SK-N-SH (cell line): ENCODE results near the gene UBE2D4. TPM values are rescaled to one million over a fixed set of nuclear protein-coding genes. Genes with fewer than 3 reads are reported as not detected.

Experiments used
- CTCF ChIA-PET: fragments of 300-600, 350-600 bp; formaldehyde crosslinking; extraction: SDS; loops from one replicate; lab custom pipeline; 2021; lab: Yijun Ruan, JAX
- POLR2A ChIA-PET: fragments of 350-600 bp; sonication (Branson Sonifier 250); formaldehyde crosslinking; extraction: SDS; loops from one replicate; lab custom pipeline; 2020; ENCODE audit warnings: antibody characterized with exemption, inconsistent platforms; lab: Yijun Ruan, JAX
- DNase-seq: peaks from one replicate; pipeline ENCODE4 v3.0.0; 2012
- H2AFZ ChIP-seq: fragments of 200-600 bp; sonication (generic); 2 replicates; pipeline ENCODE4 v1.8.1; 2016; ENCODE audit warnings: antibody characterized with exemption, mild to moderate bottlenecking, low read depth
- H3F3A ChIP-seq: fragments of 200-600 bp; sonication (generic); replicated peaks from 2 replicates; pipeline ENCODE3; 2016; ENCODE audit warnings: antibody characterized with exemption, mild to moderate bottlenecking; ENCODE audit not compliant: insufficient read depth
- H3K27ac ChIP-seq, 2 experiments: fragments of 200-500 bp in 1 of 2; fragments of 200-600 bp in 1 of 2; sonication (Bioruptor generic) in 1 of 2; sonication (generic), shearing (Covaris generic) in 1 of 2; 2 replicates each; pipeline versions ENCODE4 v1.5.1 to v1.6.1; 2014 to 2016; ENCODE audit warnings: low read depth in 2 of 2, inconsistent platforms in 1 of 2, low read length in 1 of 2, mild to moderate bottlenecking in 1 of 2, mixed read lengths in 1 of 2
- H3K27me3 ChIP-seq: fragments of 200-600 bp; sonication (generic), shearing (Covaris generic); 2 replicates; pipeline ENCODE4 v1.6.1; 2016; ENCODE audit warnings: mixed run types; ENCODE audit not compliant: insufficient read depth
- H3K36me3 ChIP-seq, 2 experiments: fragments of 200-500 bp in 1 of 2; fragments of 200-600 bp in 1 of 2; sonication (Bioruptor generic) in 1 of 2; sonication (generic) in 1 of 2; replicated peaks in 1 of 2; 2 replicates each; pipeline versions ENCODE3 to v1.5.1; 2014 to 2016; ENCODE audit warnings: low read length in 1 of 2, mild to moderate bottlenecking in 1 of 2; ENCODE audit not compliant: insufficient read depth in 2 of 2, control insufficient read depth in 1 of 2
- H3K4me1 ChIP-seq, 2 experiments: fragments of 200-500 bp in 1 of 2; fragments of 200-600 bp in 1 of 2; sonication (Bioruptor generic) in 1 of 2; sonication (generic), shearing (Covaris generic) in 1 of 2; 2 replicates each; pipeline versions ENCODE4 v1.5.1 to v1.6.1; 2014 to 2016; ENCODE audit warnings: low read depth in 1 of 2, low read length in 1 of 2, mixed run types in 1 of 2; ENCODE audit not compliant: insufficient read depth in 2 of 2, control insufficient read depth in 1 of 2
- H3K4me2 ChIP-seq: fragments of 200-600 bp; sonication (generic), shearing (Covaris generic); 2 replicates; pipeline ENCODE4 v1.6.1; 2017; ENCODE audit warnings: mixed run types
- H3K4me3 ChIP-seq, 2 experiments: fragments of 200-500 bp in 1 of 2; fragments of 200-600 bp in 1 of 2; sonication (Bioruptor generic) in 1 of 2; sonication (generic), shearing (Covaris generic) in 1 of 2; 2 replicates each; pipeline versions ENCODE4 v1.5.1 to v1.8.1; 2014 to 2016; ENCODE audit warnings: low read depth in 2 of 2, inconsistent platforms in 1 of 2, low read length in 1 of 2, mild to moderate bottlenecking in 1 of 2, mixed read lengths in 1 of 2, moderate library complexity in 1 of 2
- H3K79me2 ChIP-seq: fragments of 200-600 bp; sonication (generic); 2 replicates; pipeline ENCODE4 v1.8.1; 2017; ENCODE audit warnings: mild to moderate bottlenecking; ENCODE audit not compliant: insufficient read depth
- H3K9ac ChIP-seq: fragments of 200-600 bp; sonication (generic); 2 replicates; pipeline ENCODE4 v1.6.1; 2017; ENCODE audit warnings: mixed run types
- H3K9me2 ChIP-seq: fragments of 200-600 bp; sonication (generic); 2 replicates; pipeline ENCODE4 v1.6.1; 2017; ENCODE audit warnings: mixed run types
- H3K9me3 ChIP-seq: fragments of 200-600 bp; sonication (generic); 2 replicates; pipeline ENCODE4 v1.6.1; 2017; ENCODE audit warnings: mixed run types, mild to moderate bottlenecking, moderate library complexity
- H4K20me1 ChIP-seq: fragments of 200-600 bp; sonication (generic); 2 replicates; pipeline ENCODE4 v1.6.1; 2017; ENCODE audit warnings: mild to moderate bottlenecking, mixed run types; ENCODE audit not compliant: insufficient read depth
- CHD2 ChIP-seq: fragments of 150-350 bp; IDR thresholded peaks from 2 replicates; pipeline ENCODE4 v1.6.1; 2018; ENCODE audit warnings: low read length; ENCODE audit not compliant: partially characterized antibody
- EP300 ChIP-seq, 2 experiments: IDR thresholded peaks; 2 replicates each; pipeline versions ENCODE4 v1.4.0 to v1.6.1; 2012; ENCODE audit warnings: borderline replicate concordance in 1 of 2, low read depth in 1 of 2, low read length in 1 of 2
- EZH2phosphoT487 ChIP-seq: fragments of 200-600 bp; sonication (generic); IDR thresholded peaks from 2 replicates; pipeline ENCODE4 v1.6.1; 2017; ENCODE audit warnings: low read depth, mixed run types, mild to moderate bottlenecking, antibody characterized with exemption, moderate library complexity, borderline replicate concordance
- GABPA ChIP-seq: IDR thresholded peaks from 2 replicates; pipeline ENCODE4 v1.4.0; 2012; ENCODE audit warnings: low read depth, mild to moderate bottlenecking
- GATA2 ChIP-seq: sonication (generic); formaldehyde crosslinking; IDR thresholded peaks from 2 replicates; pipeline ENCODE4 v1.5.0; 2020; ENCODE audit warnings: mild to moderate bottlenecking, missing genetic modification reagents
- POLR2AphosphoS5 ChIP-seq: IDR thresholded peaks from 2 replicates; pipeline ENCODE4 v1.6.1; 2012; ENCODE audit warnings: low read depth, low read length
- RAD21 ChIP-seq: IDR thresholded peaks from 2 replicates; pipeline ENCODE4 v1.6.1; 2012; ENCODE audit warnings: mild to moderate bottlenecking, low read length
- RCOR1 ChIP-seq: fragments of 150-350 bp; IDR thresholded peaks from 2 replicates; pipeline ENCODE4 v1.6.1; 2017; ENCODE audit warnings: antibody characterized with exemption, low read length
- SIN3A ChIP-seq: IDR thresholded peaks from 2 replicates; pipeline ENCODE4 v1.6.1; 2012; ENCODE audit warnings: low read depth, mild to moderate bottlenecking, low read length, moderate library complexity, borderline replicate concordance
- TAF1 ChIP-seq: IDR thresholded peaks from 2 replicates; pipeline ENCODE4 v1.6.1; 2012; ENCODE audit warnings: low read depth, mild to moderate bottlenecking, low read length, moderate library complexity, borderline replicate concordance
- USF2 ChIP-seq: fragments of 150-350 bp; IDR thresholded peaks from 2 replicates; pipeline ENCODE4 v1.6.1; 2017; ENCODE audit warnings: antibody characterized with exemption, low read length, low read depth, borderline replicate concordance
- YY1 ChIP-seq: IDR thresholded peaks from 2 replicates; pipeline ENCODE4 v1.4.0; 2012; ENCODE audit warnings: low read depth, mild to moderate bottlenecking
- ZBTB33 ChIP-seq: IDR thresholded peaks from 2 replicates; pipeline ENCODE4 v1.4.0; 2012; ENCODE audit warnings: low read depth, borderline replicate concordance
- WGBS: methylation state at CpG from one replicate; pipeline ENCODE4 v1.1.6; 2017; ENCODE audit warnings: low lambda C conversion rate; 5-methylcytosine and 5-hydroxymethylcytosine counted together
- polyA plus RNA-seq, 3 experiments: library from polyadenylated mRNA; depleted of rRNA; stranded (reverse); fragments of >200 nt; gene quantifications; 2 replicates each; pipeline ENCODE4 v1.2.3, GENCODE V29; 2012
- TF ChIP-seq, protein P1 (sequence below): IDR thresholded peaks from 2 replicates; pipeline ENCODE4 v1.4.0; 2012; ENCODE audit warnings: low read depth, borderline replicate concordance
- TF ChIP-seq, protein P2 (sequence below): IDR thresholded peaks from 2 replicates; pipeline ENCODE4; 2012

The UBE2D4 gene
- polyA plus RNA-seq, 1 of the 3 experiments (the other 2 are of a cell fraction), result 22.8 TPM

DNA sequence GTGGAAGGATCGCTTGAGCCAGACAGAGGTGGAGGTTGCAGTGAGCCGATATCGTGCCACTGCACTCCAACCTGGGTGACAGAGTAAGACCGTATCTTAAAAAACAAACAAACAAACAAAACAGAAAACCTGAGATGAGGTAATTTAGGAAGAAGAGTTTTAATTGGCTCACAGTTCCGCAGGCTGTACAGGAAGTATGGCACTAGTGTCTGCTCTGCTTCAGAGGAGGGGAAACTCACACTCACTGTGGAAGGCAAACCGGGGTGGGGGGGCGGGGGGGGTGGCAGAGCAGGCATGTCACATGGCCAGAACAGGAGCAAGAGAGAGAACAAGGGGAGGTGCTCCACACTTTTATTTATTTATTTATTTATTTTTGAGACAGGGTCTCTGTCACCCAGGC lies 5.1 kb downstream of the UBE2D4 start:
- WGBS, result 81% methylated on average over 7 of the region's 7 CpGs

More for the DNA sequence above, 5.1 kb downstream of the UBE2D4 start:
- H3K4me3 ChIP-seq, result no peak overlapping the region
- no peak overlapping the region for H3K9ac ChIP-seq
- no peaks in the 10 kb centered on the region for H3K27me3 ChIP-seq
- no peak overlapping the region for H2AFZ ChIP-seq
- POLR2A ChIA-PET, result no interaction called here
- TF ChIP-seq RCOR1 (no peak), EP300 (IDR thresholded peaks at IDR 0.05; ENCODE audit: borderline replicate concordance in 1 of 2, low read depth in 1 of 2, low read length in 1 of 2) (no peak), YY1 (no peak), GATA2 (CRISPR knock-in tag) (no peak), SIN3A (no peak), USF2 (no peak), ZBTB33 (no peak), TAF1 (no peak), EZH2phosphoT487 (no peak), CHD2 (no peak), GABPA (no peak), POLR2AphosphoS5 (no peak), RAD21 (no peak)
- TF ChIP-seq, protein P1, sequence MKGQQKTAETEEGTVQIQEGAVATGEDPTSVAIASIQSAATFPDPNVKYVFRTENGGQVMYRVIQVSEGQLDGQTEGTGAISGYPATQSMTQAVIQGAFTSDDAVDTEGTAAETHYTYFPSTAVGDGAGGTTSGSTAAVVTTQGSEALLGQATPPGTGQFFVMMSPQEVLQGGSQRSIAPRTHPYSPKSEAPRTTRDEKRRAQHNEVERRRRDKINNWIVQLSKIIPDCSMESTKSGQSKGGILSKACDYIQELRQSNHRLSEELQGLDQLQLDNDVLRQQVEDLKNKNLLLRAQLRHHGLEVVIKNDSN, result no peak
- TF ChIP-seq, protein P2, sequence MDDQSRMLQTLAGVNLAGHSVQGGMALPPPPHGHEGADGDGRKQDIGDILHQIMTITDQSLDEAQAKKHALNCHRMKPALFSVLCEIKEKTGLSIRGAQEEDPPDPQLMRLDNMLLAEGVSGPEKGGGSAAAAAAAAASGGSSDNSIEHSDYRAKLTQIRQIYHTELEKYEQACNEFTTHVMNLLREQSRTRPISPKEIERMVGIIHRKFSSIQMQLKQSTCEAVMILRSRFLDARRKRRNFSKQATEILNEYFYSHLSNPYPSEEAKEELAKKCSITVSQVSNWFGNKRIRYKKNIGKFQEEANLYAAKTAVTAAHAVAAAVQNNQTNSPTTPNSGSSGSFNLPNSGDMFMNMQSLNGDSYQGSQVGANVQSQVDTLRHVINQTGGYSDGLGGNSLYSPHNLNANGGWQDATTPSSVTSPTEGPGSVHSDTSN, result no peak
- no peaks in the 10 kb centered on the region for H3K79me2 ChIP-seq
- no peak for DNase-seq
- no peak overlapping the region for H3K4me2 ChIP-seq
- CTCF ChIA-PET, result interaction anchor here (1.2 to 2.7 kb wide), 3 partner anchors 12 to 92 kb away, joined by 3 to 8 read pairs (median 7); no protein-coding TSS in a partner anchor
- no peaks in the 10 kb centered on the region for H3K36me3 ChIP-seq
- no peak overlapping the region for H3K27ac ChIP-seq
- no peaks in the 10 kb centered on the region for H3K9me2 ChIP-seq
- peaks cover 0 to 17% of the 10 kb centered on the region in 2 experiments; a peak in 2 of 4 replicates for H3K4me1 ChIP-seq
- H3F3A ChIP-seq, result peaks cover 5% of the 10 kb centered on the region
- no peaks in the 10 kb centered on the region for H3K9me3 ChIP-seq
- H4K20me1 ChIP-seq, result no peaks in the 10 kb centered on the region
